Measurements from ENCODE around the gene MRPL17. TPM values are rescaled to one million over a fixed set of nuclear protein-coding genes. Genes with fewer than 3 reads are reported as not detected.

Gene MRPL17
- total RNA-seq, 4 donors from 2014 or later: 18.9 to 31.8 (median 26.1) TPM

DNA sequence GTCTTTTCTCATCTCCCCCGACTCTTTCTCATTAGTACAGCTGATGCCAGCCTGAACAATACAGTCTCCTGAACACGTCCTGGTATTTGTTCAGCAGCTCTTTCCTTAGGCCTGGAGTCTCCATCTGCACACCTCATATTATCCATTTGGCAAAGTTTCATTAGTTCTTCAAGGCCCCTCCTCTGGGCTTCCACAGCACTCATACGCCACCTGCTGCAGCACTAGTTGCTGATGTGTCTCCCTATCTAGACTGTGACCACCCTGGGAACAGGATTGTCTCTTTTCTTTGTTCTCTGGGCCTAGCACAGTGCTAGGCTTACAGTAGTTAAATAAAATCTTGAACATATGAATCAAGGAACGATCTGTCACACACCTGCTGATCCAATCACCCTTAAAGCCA is 44.7 kb downstream of the MRPL17 start:
- intact Hi-C loops (cut with DNase I): no loop called here
- H3K27me3 ChIP-seq: no peaks in the 10 kb centered on the region
- peaks cover 0 to 17% (median 0%) of the 10 kb centered on the region in 3 donors for H3K36me3 ChIP-seq
- TF ChIP-seq CTCF (IDR thresholded peaks at IDR 0.05) (no peak), POLR2A (IDR thresholded peaks at IDR 0.05) (no peak)
- peaks cover 8 to 57% (median 20%) of the 10 kb centered on the region in 3 donors for H3K4me1 ChIP-seq
- DNase-seq: no peak
- H3K4me3 ChIP-seq: no peak overlapping the region
- 74 to 78% methylated on average over 4 of the region's 4 CpGs for WGBS, 2 donors
- H3K27ac ChIP-seq: peak overlapping the region in 1 of 4 donors; percentile 17
- no peaks in the 10 kb centered on the region for H3K9me3 ChIP-seq

DNA sequence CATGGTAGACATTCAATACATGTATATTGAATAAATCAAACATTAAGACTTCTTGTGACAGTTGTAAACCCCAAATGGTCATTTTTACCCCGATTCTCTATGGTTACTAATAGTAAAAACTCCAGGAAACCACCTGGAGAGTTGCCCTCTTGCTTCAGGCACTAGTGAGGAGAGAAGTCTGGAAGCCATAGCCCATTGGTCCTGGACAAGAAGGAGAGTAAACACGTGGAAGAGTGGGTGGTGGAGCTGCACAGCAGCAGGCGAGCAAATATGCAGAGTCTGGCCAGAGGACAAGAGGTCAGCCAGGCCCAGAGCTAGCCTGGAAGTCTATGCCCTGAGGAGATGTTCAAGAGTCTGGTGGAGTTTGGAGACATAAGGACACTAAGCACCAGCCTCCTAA is 45.3 kb downstream of the MRPL17 start:
- TF ChIP-seq POLR2A (IDR thresholded peaks at IDR 0.05) (no peak), CTCF (IDR thresholded peaks at IDR 0.05) (no peak)
- Histone ChIP-seq H3K27ac (peak overlapping the region in 1 of 4 donors; percentile 17), H3K36me3 (peaks cover 0 to 21% (median 0%) of the 10 kb centered on the region in 3 donors), H3K9me3 (no peaks in the 10 kb centered on the region), H3K4me3 (no peak overlapping the region), H3K27me3 (no peaks in the 10 kb centered on the region), H3K4me1 (peaks cover 8 to 57% (median 20%) of the 10 kb centered on the region in 3 donors)
- no peak for DNase-seq
- 0 to 9% methylated on average over 2 to 3 of the region's 3 CpGs for WGBS, 2 donors
- intact Hi-C loops (cut with DNase I): no loop called here

DNA sequence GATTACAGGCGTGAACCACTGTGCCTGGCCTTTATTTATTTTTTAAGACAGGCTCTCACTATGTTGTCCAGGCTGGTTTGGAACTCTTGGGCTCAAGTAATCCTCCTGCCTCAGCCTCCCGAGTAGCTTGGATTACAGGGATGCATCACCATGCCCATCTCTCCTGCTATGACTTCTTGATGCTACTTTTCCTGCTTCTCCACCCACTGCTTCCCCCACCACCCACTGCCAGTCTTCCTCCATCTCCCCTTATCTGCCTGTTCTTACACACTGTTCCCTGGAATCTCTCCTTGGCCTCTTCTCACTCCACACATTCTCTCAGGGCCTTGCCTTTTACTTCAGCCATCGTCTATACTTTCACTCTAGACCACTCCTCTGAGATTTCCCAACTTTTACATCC is 46.7 kb downstream of the MRPL17 start:
- 80 to 81% methylated on average over 3 of the region's 3 CpGs for WGBS, 2 donors
- Histone ChIP-seq H3K4me1 (peaks cover 8 to 57% (median 20%) of the 10 kb centered on the region in 3 donors), H3K27me3 (peaks cover 0 to 6% (median 0%) of the 10 kb centered on the region in 4 donors), H3K4me3 (no peak overlapping the region), H3K27ac (peak overlapping the region in 2 of 4 donors; percentile 32 to 61), H3K9me3 (no peaks in the 10 kb centered on the region), H3K36me3 (peaks cover 0 to 35% (median 0%) of the 10 kb centered on the region in 3 donors)
- no peak for TF ChIP-seq POLR2A (IDR thresholded peaks at IDR 0.05)
- no peak for TF ChIP-seq CTCF (IDR thresholded peaks at IDR 0.05)
- intact Hi-C loops (cut with DNase I): no loop called here
- DNase-seq: no peak

- Histone ChIP-seq H3K27me3 (peaks cover 0 to 18% (median 0%) of the 10 kb centered on the region in 4 donors), H3K4me1 (peaks cover 8 to 62% (median 20%) of the 10 kb centered on the region in 3 donors), H3K36me3 (peaks cover 0 to 35% (median 0%) of the 10 kb centered on the region in 3 donors), H3K27ac (peak overlapping the region in 3 of 4 donors; percentile 61 to 72 (median 63)), H3K4me3 (no peak overlapping the region), H3K9me3 (no peaks in the 10 kb centered on the region)
- TF ChIP-seq CTCF (IDR thresholded peaks at IDR 0.05) (no peak), POLR2A (IDR thresholded peaks at IDR 0.05) (no peak)
- WGBS, 2 donors: 54 to 64% methylated on average over 9 to 10 of the region's 10 CpGs
- DNase-seq: no peak
- intact Hi-C loops (cut with DNase I): no loop called here
Measured at GRCh38 chr11:6635082-6635932, 47.8 kb downstream of the MRPL17 start.

DNA sequence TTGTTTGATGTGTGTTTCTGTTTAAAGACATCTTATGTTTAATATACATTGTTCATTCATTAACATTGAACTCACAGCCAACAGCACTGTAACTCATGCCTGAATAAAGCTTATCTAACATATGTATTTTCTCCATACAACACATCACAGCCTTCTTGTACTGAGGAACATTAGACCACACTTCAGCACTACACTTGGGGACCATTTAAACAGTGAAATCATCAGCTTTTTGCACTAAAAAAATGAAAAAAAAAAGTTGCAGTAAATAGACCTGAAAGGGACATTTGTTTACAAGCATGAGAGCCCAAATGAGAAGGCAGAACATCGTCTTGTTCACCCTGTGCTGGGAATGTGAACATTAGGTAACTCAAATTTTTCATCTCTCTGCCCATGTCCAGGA is 48.6 kb downstream of the MRPL17 start:
- peaks cover 8 to 68% (median 20%) of the 10 kb centered on the region in 3 donors for H3K4me1 ChIP-seq
- H3K4me3 ChIP-seq: no peak overlapping the region
- no peak for DNase-seq
- H3K27me3 ChIP-seq: peaks cover 0 to 26% (median 0%) of the 10 kb centered on the region in 4 donors
- no peaks in the 10 kb centered on the region for H3K9me3 ChIP-seq
- WGBS, 2 donors: 36 to 54% methylated on average over 1 of the region's 1 CpG
- TF ChIP-seq POLR2A (IDR thresholded peaks at IDR 0.05) (no peak), CTCF (IDR thresholded peaks at IDR 0.05) (no peak)
- peak overlapping the region in 1 of 4 donors; percentile 61 for H3K27ac ChIP-seq
- intact Hi-C loops (cut with DNase I): no loop called here
- peaks cover 0 to 35% (median 0%) of the 10 kb centered on the region in 3 donors for H3K36me3 ChIP-seq

Measured in esophagus squamous epithelium (tissue), 5 donors.